NCI-H1105 (cell line): ENCODE results near the gene PRSS50.
"Not testable (repeated sequence)": the region's sequence is repeated elsewhere in the genome, so short reads cannot be mapped to it uniquely, and the experiment has no call there.

Experiments
- DNase-seq: peaks from one replicate; lab custom pipeline; 2025; lab: John Stamatoyannopoulos, UW

The PRSS50 gene

DNA sequence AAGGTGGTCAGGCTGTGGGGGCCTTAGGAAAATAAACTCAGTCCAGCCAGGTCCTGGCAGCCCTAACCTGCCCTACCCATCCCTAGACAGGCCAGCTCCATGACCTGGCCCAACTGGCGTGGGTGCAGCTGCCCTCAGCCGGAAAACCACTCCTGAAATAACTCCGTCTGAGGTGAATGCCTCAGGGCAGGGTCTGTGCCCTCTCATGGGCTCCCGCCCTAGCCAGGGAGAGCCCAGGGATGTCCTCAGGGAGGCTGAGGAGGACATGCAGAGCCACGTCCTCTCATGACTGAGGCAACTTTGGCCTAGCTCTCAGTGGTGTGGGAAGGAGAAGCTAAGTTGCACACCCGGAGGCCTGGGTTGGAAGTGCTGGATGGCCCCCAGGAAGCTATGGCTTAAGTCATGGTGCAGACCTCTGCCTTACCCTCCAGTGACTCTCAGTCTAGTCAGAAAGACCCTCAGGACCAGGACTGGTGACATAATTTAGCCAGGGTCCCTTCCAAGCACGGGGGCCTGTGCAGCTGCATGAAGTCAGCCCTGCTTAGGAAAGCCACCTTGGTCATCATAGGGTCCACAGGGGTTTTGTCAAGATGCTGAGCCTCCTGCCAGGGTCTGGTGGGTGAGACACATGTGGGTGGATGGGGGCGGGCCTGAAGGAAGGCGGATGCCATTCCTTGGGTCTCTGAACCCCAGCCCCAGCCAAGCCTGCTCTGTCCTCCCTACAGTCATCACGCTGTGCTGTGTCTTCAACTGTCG is 9.1 kb downstream of the PRSS50 start:
- no peak for DNase-seq

DNA sequence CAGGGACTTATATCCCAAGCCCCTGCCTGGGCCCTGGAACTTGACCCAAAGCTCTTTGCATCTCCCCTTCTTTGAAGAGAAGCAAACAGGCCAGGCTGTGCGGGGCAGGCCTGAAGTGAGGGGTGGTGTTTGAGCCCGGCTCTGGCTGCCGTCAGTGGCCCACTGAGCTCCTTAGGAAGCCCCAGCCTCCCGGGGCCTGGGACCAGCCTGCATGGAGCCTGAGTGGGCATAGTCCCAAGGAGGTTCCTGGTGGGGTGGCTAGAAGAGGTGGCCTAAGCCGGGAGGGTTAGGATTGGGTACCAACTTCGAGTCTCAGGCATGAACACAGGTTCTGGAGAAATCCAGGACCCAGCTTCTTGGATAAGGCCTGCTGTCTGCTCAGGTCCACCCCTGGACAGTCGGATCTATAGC is 10.1 kb downstream of the PRSS50 start:
- no peak for DNase-seq

DNA sequence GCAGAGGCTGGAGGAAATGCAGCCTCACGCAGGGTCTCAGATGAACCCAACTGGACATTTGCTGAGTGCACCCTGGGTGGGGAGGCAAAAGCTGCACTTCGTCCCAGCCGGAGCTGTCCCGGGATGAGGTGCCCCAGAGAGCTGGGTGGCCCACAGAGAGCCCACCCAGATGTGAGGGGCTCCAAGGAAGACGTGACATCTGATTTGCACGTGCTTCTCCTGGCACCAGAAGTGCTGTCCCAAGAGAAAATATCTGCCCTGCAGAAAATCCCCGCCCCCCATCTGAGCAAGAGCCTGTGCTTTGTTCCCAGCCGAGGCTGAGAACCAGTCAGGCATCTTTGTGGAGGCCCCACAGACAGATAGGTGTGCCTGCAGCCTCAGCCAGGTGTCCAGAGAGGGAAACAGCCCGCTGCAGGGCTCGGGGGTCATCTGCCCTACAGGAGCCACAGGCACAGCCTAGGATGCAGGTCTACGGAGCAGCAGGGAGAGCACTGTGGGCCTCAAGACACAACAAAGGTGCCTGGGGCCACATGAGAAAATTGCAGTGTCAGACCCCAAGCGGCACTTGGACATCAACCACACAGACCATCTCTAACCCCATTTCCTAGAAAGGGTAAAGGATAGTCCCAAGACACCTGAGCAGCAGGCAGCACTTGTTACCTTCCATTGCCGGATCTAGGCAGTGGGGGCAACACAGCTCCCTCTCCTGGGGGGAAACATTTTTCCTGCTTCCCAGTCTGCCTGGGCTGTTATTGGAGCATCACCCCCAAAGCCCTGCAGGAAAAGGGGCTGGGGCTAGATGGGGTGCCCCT is 10.7 kb downstream of the PRSS50 start:
- DNase-seq = no peak

DNA sequence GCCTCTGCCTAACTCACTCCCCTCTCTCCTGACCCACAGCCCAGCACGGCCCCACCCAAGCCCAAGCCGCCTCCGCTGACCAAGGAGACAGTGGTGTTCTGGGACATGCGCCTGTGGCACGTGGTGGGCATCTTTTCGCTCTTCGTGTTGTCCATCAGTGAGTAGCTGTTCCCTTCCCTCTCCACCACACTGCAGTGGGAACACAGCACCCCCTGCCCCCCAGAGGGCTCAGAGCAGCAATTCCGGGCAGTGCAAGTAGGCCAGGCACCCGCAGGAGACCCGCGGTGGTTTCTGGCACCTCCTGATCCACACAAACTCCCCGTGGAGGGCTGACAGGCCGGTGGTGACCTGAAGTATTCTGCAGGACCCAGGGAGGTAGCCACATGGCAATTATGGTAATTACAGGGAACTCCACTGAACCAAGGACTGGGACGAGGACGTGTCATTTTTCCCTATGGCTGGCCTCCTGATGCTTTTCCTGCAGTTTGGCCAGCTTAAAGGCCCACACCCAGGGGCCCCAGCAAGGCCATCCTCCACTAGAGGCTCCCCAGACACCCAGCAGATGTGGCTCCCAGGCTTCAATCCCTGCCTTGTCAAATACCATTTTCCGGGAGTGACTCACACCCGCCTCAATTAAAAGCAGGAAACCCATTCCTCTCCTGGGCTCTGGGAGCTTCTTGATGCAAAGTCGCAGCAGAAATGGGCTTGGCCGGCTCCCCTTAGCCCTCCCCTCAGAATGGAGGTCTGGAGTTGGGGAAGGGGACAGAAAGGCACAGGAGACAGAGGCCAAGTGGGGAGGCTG is 11.7 kb downstream of the PRSS50 start:
- no peak for DNase-seq

DNA sequence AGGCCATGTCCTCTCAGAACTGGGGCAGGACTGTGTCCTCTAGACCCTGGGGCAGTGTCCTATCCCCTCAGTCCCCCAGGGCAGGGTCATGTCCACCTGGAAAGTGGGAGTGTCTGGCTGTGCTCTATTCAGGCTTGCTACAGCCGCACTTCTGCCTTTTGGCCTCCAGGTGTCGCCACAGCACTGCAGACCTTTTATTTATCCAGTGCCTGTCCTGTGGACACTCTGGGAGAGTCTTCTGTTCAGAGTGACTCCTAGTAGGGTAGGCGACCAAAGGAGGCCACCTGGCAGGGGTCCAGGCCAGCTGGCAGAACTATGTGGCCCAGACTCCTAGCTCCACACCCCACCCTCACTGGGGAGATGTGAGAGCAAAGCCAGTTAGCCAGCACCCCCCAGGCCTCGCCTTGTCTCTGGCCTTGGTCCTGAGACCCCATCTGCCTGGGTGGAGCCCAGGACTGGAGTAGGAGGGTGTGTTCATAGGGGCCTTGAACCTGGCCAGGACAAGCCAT is 12.6 kb downstream of the PRSS50 start:
- DNase-seq = peak; percentile 31

DNA sequence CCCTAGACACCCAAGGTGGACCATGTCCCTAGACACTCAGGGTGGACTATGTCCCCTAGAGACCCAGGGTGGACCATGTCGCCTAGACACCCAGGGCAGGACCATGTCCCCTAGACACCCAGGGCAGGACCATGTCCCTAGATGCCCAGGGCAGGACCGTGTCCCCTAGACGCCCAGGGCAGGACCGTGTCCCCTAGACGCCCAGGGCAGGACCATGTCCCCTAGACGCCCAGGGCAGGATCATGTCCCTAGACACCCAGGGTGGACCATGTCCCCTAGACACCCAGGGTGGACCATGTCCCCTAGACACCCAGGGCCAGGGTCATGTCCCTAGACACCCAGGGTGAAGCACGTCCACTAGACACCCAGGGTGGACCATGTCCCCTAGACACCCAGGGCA is 13.3 kb downstream of the PRSS50 start:
- DNase-seq = not testable (repeated sequence)

DNA sequence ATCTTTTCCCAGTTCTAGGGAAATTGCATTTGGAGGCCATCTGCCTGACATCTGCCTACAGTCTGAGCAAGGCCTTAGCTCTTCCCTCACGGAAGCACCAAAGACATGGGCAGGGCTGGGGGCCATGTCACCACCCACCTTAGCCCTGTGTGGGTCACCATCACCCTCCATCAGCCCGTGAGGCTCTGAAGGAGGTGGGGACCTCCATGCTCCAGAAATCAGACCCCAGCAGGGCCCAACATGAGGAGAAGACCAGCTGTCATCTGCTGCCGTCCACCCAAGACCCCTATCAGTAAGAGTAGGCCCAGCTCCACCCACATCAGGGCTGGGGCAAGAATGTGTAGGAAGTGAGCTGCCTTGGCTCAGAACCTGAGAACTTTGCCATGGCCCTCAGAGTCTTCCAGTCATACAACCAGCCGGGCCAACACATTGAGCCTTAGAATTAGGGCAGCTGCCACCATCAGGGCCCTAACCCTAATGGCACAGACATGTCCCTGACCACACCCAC is 14.6 kb downstream of the PRSS50 start:
- DNase-seq = no peak

DNA sequence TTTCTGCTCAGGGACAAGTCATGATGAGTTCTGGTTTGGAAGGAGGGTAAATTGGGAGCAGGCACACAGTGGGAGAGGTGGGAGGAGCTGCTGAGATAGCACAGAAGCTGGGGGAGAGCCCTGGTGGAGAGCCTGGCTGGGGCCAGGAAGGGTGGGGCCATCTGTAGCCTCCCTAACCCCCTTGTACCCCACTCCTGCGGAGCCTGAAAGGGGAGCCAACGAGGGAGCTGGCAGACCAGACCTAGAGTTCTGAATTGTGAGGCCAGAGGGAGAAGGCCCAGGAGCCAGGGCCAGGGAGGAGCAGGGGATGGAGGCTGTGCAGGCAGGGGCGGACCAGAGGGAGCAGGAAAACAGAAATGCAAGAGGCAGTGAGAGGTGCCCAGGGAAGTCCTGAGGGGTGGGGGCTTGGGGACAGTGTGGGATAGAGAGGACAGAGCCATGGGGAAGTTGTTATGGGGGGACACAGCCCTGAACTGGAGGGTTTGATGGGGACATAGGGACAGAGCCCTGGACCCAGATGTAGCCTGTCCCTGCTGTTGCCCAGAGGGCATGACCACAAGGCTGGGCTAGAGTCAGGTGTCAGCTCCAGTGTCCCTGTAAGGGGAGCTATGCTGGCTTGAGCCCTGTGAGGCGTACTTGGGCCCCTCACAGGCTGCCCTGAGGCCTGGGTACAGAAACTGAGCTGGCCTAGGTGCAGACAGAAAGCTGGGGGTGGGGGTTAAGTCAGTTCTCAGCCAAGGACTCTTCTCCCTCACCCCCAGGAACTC is 15.2 kb downstream of the PRSS50 start:
- DNase-seq = no peak

DNA sequence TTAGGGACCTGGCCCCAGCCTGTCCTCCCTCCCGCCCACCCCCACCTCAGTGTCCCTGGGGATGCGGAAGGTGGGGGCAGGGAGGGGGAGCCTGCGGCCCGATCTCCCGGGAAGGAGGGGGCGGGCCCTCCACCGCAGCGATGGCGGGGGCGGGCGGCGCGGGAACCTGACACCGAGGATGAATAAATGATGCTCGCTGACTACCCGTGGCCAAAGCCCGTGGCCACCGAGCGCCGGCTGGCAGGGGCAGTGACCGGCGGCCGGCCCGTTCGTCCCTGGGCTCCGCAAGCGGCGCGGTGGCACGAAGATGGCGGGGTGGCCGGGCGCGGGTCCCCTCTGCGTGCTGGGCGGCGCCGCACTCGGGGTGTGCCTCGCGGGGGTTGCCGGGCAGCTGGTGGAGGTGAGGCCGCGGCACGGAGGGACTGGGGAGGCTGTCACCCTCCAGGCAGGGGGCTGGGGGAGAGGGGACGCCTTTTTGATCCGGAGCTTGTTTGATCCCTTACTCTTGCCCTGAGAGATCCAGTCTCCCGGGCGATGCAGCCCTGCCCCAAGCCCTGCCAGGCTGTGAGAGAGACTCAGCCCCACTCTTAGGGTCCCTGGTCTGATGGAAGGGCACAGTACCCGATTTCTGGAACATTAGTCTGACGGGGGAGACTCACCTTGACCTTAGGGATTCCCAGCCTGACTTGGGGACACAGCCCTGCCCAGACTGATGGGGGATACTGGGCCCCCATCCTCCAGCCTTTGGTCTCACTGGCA is 16.3 kb downstream of the PRSS50 start, which contains the start of gene TMIE:
TMIE (plus strand) TSS at position 212 of the 759 bp plus-strand sequence; CDS start at position 308, 96 bp downstream.
- DNase-seq = no peak

DNA sequence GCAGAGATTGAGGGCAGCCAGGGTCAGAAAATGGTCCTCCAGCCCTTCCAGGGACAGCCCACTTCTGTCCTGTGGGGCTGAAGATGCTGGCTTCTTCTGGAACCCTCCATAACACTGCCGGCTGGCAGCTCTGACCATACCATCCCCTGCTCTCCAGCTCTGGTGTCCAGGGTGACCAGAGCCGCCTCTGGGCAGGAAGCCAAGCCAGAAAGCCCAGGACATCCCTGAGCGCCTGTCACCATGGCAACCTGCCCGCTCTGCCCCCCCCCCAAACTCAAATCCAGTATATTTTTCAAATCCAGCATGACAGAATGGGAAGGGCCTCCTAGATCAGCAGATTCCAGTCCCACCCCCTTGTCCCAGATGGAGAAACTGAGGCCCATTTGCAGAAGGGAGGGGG is 16.9 kb downstream of the PRSS50 start:
- DNase-seq = no peak

DNA sequence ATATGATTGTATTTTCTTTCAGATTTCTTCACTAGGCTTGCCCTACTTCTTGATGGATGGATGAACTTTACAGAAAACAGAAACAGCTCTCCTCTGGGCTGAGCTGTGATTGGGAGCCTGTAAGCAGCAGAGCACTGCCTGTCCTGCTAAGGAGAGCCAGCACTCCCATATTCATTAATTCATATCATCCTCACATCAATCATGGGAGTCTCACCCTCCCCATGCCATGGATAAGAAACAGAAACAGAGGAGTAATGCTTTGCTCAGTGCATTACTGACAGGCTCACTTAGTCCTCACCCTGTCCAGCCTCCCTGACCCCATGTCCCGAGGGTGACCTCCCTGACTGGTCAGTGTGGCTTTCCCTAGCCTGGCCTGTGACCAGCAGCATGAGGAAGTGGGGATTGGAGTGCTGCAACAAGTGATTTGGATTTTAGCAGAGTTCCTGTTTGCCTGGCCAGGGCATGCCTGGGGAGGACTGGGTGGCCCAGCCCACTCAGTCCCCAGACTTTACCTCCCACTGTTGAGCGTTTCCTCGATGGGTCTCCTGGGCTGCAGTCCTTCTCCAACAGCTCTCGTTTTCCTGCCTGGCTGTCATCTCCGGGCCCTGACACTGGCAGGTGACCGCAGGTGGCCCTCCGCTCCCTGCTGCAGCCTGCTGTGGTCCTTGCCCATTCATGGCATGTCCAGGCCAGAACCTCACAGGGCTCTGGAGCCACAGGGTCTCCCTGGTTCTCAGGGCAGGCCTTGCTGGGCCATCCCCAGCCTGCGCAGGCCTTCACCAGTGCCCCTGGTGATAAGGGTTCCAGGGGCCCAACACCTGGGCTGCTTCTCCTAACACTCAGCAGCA is 17.8 kb downstream of the PRSS50 start:
- DNase-seq = no peak

DNA sequence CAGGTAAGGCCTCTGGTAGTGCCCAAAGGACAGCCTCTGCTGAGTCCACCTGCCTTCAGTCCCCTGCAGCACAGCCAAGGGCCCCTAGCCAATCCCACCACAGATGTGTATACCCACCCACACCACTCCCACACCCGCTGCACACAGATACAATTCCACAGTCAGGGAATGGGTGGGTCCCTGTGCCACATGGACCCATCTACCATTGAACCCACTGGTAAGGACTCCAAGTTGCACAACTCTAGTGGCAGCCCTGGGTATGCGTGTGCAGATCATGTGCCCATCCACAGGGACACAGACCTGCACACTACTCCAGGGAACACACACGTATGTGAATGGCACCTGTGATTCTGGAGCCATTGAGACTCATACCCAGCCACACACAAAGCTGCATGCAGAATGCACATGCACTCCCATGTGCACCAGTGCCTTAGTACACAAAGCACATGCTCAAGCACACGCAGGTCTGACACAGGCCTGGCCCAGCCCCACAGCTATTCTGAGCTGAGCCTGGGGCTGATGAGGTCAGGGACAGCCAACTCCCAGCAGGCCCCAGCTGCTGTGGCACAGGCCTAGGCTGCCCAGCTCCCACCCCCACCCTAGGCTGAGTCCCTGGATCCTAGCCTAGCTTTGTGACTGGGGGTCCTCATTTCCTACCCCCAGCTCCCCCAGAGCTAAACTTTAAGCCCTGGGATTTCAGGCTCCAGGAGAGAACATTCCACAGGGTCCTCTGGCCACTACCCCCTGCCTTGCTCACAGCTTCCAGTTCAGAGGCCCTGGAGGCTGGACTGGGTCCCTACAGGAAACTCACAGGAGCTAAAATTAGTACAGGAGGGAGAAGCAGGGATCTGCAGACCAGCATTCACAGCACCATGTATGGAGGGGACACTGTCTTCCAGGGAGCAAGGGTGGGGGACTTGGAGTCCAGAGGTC is 21.4 kb downstream of the PRSS50 start:
- DNase-seq = no peak

DNA sequence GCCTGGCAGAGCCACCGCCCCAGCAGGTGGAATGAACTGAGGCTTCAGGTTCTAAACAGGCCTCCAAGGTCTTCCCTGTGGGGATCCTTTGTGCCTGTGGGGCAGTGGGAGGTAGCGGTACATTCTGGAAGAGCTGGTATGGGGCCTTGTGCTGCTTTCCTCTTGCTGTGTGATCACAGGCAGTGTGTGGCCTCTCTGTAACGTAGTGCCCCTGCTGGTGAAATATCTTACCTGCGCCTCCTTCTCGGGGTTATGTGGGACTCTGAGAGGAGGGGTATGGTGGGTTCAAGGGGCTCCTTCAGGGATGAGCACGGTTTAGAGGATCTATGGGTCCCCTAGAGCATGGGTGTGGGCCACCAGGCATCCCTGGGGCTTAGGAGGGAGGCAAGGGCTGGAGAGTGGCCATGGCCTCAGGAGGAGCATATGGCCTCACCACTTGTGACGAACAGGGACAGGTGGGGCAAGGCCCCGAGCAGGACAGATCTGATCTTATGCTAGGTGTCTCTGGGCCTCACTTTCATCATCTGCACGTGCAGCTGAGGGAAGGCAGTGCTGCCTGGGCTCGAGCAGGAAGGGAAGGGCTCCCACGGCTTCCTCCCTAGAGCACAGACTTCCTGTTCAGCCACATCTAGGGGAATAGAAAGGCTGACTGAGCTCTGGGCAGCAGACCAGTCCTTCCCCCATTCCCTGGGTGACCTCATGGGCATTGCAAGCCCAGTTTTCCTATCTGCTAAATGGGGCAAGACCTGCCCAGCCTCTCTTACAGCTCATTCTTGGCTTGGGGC is 22.3 kb downstream of the PRSS50 start:
- DNase-seq = no peak

DNA sequence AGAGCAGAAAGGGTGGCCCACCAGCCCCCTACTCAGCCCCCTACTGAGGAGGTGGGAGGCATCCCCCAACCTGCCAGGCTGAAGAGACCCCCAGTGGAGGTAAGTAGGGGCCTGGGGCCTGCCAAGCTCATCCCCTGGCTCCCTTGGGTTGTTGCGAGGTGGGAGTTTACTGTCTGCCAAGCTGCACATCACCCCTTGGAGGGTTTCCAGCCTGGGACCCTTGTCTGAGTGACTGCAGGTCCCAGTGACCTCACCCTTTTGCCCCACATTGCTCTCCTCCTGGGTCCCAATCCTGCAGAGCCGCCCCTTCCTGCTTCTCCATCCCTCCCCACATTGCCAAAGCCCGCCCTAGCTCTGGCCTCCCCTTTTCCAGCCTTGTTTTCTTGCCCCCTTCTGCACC is 23.1 kb downstream of the PRSS50 start:
- DNase-seq = no peak

DNA sequence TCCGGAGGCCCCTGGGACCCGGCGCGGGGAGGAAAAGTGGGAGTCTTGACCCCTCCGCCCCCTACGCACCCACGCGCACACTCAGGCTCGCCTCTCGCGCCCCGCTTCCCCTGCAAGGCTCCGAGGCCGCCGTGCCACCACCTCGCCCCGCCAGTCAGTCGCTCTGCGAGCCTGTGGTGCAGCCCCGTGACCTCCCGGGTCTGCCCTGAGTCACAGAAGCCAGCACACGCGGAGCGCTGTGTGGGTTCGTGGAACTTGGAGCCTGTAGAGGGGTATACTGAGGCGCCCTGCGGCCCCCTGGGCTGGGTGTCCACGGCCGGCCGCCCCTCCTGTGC is 23.8 kb downstream of the PRSS50 start:
- no peak for DNase-seq

DNA sequence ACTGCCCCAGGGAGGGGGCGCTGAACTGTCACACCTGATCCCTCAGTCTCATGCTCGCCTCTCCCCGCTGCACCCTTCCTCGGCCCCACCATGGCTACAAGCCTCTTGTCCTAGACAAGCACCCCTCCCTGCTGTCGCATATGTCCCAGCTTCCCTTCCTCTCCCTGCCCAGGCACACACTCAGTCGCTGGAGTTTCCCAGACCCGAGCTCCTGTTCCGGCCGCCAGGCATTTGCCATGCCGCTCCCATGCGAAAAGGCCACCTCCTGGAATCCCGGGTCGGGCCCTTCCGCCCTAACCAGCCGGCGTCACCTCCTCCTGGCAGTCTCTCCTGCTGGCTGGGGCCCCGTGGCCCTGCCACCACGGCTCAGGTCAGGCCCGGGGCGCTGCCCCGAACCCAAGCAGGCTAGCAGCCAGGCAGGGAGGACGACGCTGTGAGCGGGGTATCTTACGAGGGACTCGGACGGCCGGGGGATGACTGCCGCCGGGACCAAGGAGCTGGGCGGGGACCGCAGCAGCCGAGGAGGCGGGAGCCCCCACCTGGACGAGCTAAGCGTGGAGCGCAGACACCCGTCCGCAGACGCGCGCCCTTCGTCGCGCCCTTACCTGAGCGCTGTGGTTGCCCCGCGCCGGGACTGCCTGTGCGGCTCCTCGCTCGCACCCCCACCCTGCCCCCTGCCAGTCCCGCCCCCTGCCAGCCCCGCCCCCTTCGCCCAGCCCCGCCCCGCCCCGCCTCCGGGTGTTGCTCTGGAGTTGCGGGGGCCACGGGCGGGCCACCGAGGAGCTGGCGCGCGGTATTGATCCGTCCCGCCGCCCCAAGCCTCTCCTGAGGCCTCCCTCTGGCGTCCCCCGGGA is 24.4 kb downstream of the PRSS50 start, which contains the start of gene ALS2CL:
ALS2CL (minus strand) TSS at position 642 of the 854 bp plus-strand sequence. CDS start 4,239 bp downstream, outside the sequence.
- no peak for DNase-seq

DNA sequence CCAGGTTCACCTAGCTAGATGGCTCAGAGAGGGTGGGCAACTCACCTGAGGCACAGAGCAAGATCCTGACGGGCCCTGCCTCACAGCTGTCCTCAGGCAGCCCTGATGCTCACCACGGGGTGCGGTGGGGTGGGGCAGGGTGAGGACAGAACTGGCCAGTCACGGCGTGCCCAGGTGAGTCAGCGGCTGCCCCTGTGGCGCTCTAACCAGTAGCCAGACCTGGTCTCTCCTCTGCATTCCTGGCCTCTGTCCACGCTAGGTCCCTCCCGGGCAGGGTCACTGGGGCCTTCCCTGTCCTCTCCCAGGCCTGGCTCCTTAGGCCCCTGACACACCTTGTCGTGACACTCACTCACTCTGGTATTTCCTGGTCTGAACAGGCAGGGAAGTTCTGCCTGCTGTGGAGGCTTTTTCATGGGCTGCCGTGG is 25.1 kb downstream of the PRSS50 start:
- DNase-seq = no peak
